ENCODE data around the gene C7. TPM values are rescaled to one million over a fixed set of nuclear protein-coding genes. Genes with fewer than 3 reads are reported as not detected.
"Not testable (repeated sequence)": the region's sequence is repeated elsewhere in the genome, so short reads cannot be mapped to it uniquely, and the experiment has no call there.

Gene C7
- total and polyA plus RNA-seq, 10 of the 15 experiments (the other 5 are each of a cell fraction or from before 2014, with no cell fraction given) = 0.90 TPM; not detected in 9

GRCh38 chr5:41022600-41022999 lies 113.3 kb downstream of the C7 start:
- H3K9ac ChIP-seq (ENCODE audit: control insufficient read depth, insufficient read depth, low read length); CTCF ChIA-PET; ATAC-seq; in situ Hi-C loops (cut with MboI); intact Hi-C loops (cut with micrococcal nuclease; ENCODE audit: unreplicated experiment); H3K4me2 ChIP-seq (ENCODE audit: control insufficient read depth, insufficient read depth); H3K4me3 ChIP-seq; H4K20me1 ChIP-seq (ENCODE audit: control insufficient read depth, insufficient read depth); H3K9me3 ChIP-seq (replicated peaks; ENCODE audit: control insufficient read depth, insufficient read depth, low read length); H3K4me1 ChIP-seq (ENCODE audit: control insufficient read depth, insufficient read depth, low read length); BruUV-seq (replicated peaks); H3K27me3 ChIP-seq (replicated peaks in 1 of 2; ENCODE audit: control insufficient read depth in 2 of 2, insufficient read depth in 2 of 2, low read length in 1 of 2); FAIRE-seq; H3K36me3 ChIP-seq (ENCODE audit: control insufficient read depth in 2 of 2, insufficient read depth in 2 of 2, low read length in 1 of 2); H3K79me2 ChIP-seq (ENCODE audit: control insufficient read depth, insufficient read depth, low read length); RAD21 ChIA-PET (ENCODE audit: unreplicated experiment); H2AFZ ChIP-seq (ENCODE audit: control insufficient read depth, low read depth, low read length); H3K27ac ChIP-seq (ENCODE audit: control insufficient read depth, insufficient read depth); DNase-seq (ENCODE audit: low read depth, low spot score); SMC1A ChIA-PET (ENCODE audit: uncharacterized antibody, unreplicated experiment): not testable (repeated sequence)
- POLR2A ChIA-PET = interaction anchor here (0.6 kb wide), 1 partner anchor 44 kb away, joined by 4 read pairs; no protein-coding TSS in a partner anchor
- 84% methylated on average over 8 of the region's 8 CpGs for WGBS (ENCODE audit: insufficient coverage, insufficient replicate concordance, low lambda C conversion rate, missing lambda C conversion rate)

Small RNA genes within 50 kb of the gene (small RNA-seq; reads per million reads assigned to genes)
- not detected for gene AC114967.1
- gene RNU7-161P = not detected

Other genes starting within 250 kb of the C7 start
- 1.9 and 2.6 TPM in 2 replicates for gene PTGER4, start 229.6 kb upstream of the C7 start, total RNA-seq (2014; rRNA removed)
- gene PTGER4, start 229.6 kb upstream of the C7 start, total RNA-seq (2014; rRNA removed; fragmentation: Illumina TruSeq; extraction: Trizol) = 0.32 and 0.54 TPM in 2 replicates
- 1.8 and 1.9 TPM in 2 replicates for gene PTGER4, start 229.6 kb upstream of the C7 start, total RNA-seq (2021)
- 2.8 and 3.7 TPM in 2 replicates for gene PTGER4, start 229.6 kb upstream of the C7 start, polyA plus RNA-seq (2011; rRNA removed)
- 0.22 and 0.31 TPM in 2 replicates for gene PTGER4, start 229.6 kb upstream of the C7 start, polyA plus RNA-seq (2014; fragmentation: Illumina TruSeq; extraction: Trizol)
- under 1 TPM; 0.15 to 0.18 TPM for gene PTGER4, start 229.6 kb upstream of the C7 start, polyA plus RNA-seq (2014; fragmentation: Nextera tagmentation; extraction: Ambion mirVana)
- gene PTGER4, start 229.6 kb upstream of the C7 start, polyA plus RNA-seq (2014; rRNA removed) = 0.63 and 1.8 TPM in 2 replicates
- gene PTGER4, start 229.6 kb upstream of the C7 start, polyA plus RNA-seq (2016; fragmentation: Nextera tagmentation; extraction: Ambion mirVana) = 1 to 10 TPM in 1 of 2 experiments, under 1 TPM in 1; 0.60 to 2.3 TPM
- 7.9 and 11.3 TPM in 2 replicates for gene TTC33, start 153.5 kb upstream of the C7 start, total RNA-seq (2014; rRNA removed)
- 17.6 and 18.8 TPM in 2 replicates for gene TTC33, start 153.5 kb upstream of the C7 start, total RNA-seq (2014; rRNA removed; fragmentation: Illumina TruSeq; extraction: Trizol)
- gene TTC33, start 153.5 kb upstream of the C7 start, total RNA-seq (2021) = 10.0 and 11.0 TPM in 2 replicates
- gene TTC33, start 153.5 kb upstream of the C7 start, polyA plus RNA-seq (2011; rRNA removed) = 11.4 and 19.9 TPM in 2 replicates
- 15.7 and 18.1 TPM in 2 replicates for gene TTC33, start 153.5 kb upstream of the C7 start, polyA plus RNA-seq (2014; fragmentation: Illumina TruSeq; extraction: Trizol)
- gene TTC33, start 153.5 kb upstream of the C7 start, polyA plus RNA-seq (2014; fragmentation: Nextera tagmentation; extraction: Ambion mirVana) = 10 to 100 TPM; 13.4 to 20.3 TPM
- gene TTC33, start 153.5 kb upstream of the C7 start, polyA plus RNA-seq (2014; rRNA removed) = 5.7 and 8.0 TPM in 2 replicates
- 10 to 100 TPM; 17.8 to 22.3 TPM for gene TTC33, start 153.5 kb upstream of the C7 start, polyA plus RNA-seq (2016; fragmentation: Nextera tagmentation; extraction: Ambion mirVana)
- gene PRKAA1, start 111.1 kb upstream of the C7 start, total RNA-seq (2014; rRNA removed) = 28.2 and 40.6 TPM in 2 replicates
- gene PRKAA1, start 111.1 kb upstream of the C7 start, total RNA-seq (2014; rRNA removed; fragmentation: Illumina TruSeq; extraction: Trizol) = 36.2 and 37.7 TPM in 2 replicates
- 34.0 and 36.4 TPM in 2 replicates for gene PRKAA1, start 111.1 kb upstream of the C7 start, total RNA-seq (2021)
- 37.2 and 46.9 TPM in 2 replicates for gene PRKAA1, start 111.1 kb upstream of the C7 start, polyA plus RNA-seq (2011; rRNA removed)
- gene PRKAA1, start 111.1 kb upstream of the C7 start, polyA plus RNA-seq (2014; fragmentation: Illumina TruSeq; extraction: Trizol) = 55.5 and 67.5 TPM in 2 replicates
- gene PRKAA1, start 111.1 kb upstream of the C7 start, polyA plus RNA-seq (2014; fragmentation: Nextera tagmentation; extraction: Ambion mirVana) = 10 to 100 TPM; 13.6 to 13.8 TPM
- gene PRKAA1, start 111.1 kb upstream of the C7 start, polyA plus RNA-seq (2014; rRNA removed) = 31.0 and 36.2 TPM in 2 replicates
- 10 to 100 TPM; 23.6 to 25.4 TPM for gene PRKAA1, start 111.1 kb upstream of the C7 start, polyA plus RNA-seq (2016; fragmentation: Nextera tagmentation; extraction: Ambion mirVana)
- gene RPL37, start 74.3 kb upstream of the C7 start, total RNA-seq (2014; rRNA removed) = 3,247 and 3,409 TPM in 2 replicates
- 4,157 and 4,159 TPM in 2 replicates for gene RPL37, start 74.3 kb upstream of the C7 start, total RNA-seq (2014; rRNA removed; fragmentation: Illumina TruSeq; extraction: Trizol)
- 2,179 and 2,342 TPM in 2 replicates for gene RPL37, start 74.3 kb upstream of the C7 start, total RNA-seq (2021)
- gene RPL37, start 74.3 kb upstream of the C7 start, polyA plus RNA-seq (2011; rRNA removed) = 3,638 and 4,817 TPM in 2 replicates
- 3,012 and 4,033 TPM in 2 replicates for gene RPL37, start 74.3 kb upstream of the C7 start, polyA plus RNA-seq (2014; fragmentation: Illumina TruSeq; extraction: Trizol)
- 1,000 to 10,000 TPM; 2,699 to 2,779 TPM for gene RPL37, start 74.3 kb upstream of the C7 start, polyA plus RNA-seq (2014; fragmentation: Nextera tagmentation; extraction: Ambion mirVana)
- 6,216 and 6,624 TPM in 2 replicates for gene RPL37, start 74.3 kb upstream of the C7 start, polyA plus RNA-seq (2014; rRNA removed)
- 1,000 to 10,000 TPM; 1,697 to 1,785 TPM for gene RPL37, start 74.3 kb upstream of the C7 start, polyA plus RNA-seq (2016; fragmentation: Nextera tagmentation; extraction: Ambion mirVana)
- gene CARD6, start 68.1 kb upstream of the C7 start, total RNA-seq (2014; rRNA removed) = 0.56 and 0.65 TPM in 2 replicates
- 0.63 and 0.64 TPM in 2 replicates for gene CARD6, start 68.1 kb upstream of the C7 start, total RNA-seq (2014; rRNA removed; fragmentation: Illumina TruSeq; extraction: Trizol)
- gene CARD6, start 68.1 kb upstream of the C7 start, total RNA-seq (2021) = 0.64 TPM in 2 replicates
- gene CARD6, start 68.1 kb upstream of the C7 start, polyA plus RNA-seq (2011; rRNA removed) = 1.2 TPM in 2 replicates
- 0.65 and 1.3 TPM in 2 replicates for gene CARD6, start 68.1 kb upstream of the C7 start, polyA plus RNA-seq (2014; fragmentation: Illumina TruSeq; extraction: Trizol)
- under 1 TPM; 0.29 to 0.68 TPM for gene CARD6, start 68.1 kb upstream of the C7 start, polyA plus RNA-seq (2014; fragmentation: Nextera tagmentation; extraction: Ambion mirVana)
- 0.34 and 0.35 TPM in 2 replicates for gene CARD6, start 68.1 kb upstream of the C7 start, polyA plus RNA-seq (2014; rRNA removed)
- under 1 TPM; 0.43 to 0.60 TPM for gene CARD6, start 68.1 kb upstream of the C7 start, polyA plus RNA-seq (2016; fragmentation: Nextera tagmentation; extraction: Ambion mirVana)
- gene MROH2B, start 161.8 kb downstream of the C7 start, total RNA-seq (2014; rRNA removed) = not detected in 2 replicates
- gene MROH2B, start 161.8 kb downstream of the C7 start, total RNA-seq (2014; rRNA removed; fragmentation: Illumina TruSeq; extraction: Trizol) = not detected in 2 replicates
- not detected in 2 replicates for gene MROH2B, start 161.8 kb downstream of the C7 start, total RNA-seq (2021)
- gene MROH2B, start 161.8 kb downstream of the C7 start, polyA plus RNA-seq (2011; rRNA removed) = not detected in 2 replicates
- not detected in 2 replicates for gene MROH2B, start 161.8 kb downstream of the C7 start, polyA plus RNA-seq (2014; fragmentation: Illumina TruSeq; extraction: Trizol)
- not detected for gene MROH2B, start 161.8 kb downstream of the C7 start, polyA plus RNA-seq (2014; fragmentation: Nextera tagmentation; extraction: Ambion mirVana)
- gene MROH2B, start 161.8 kb downstream of the C7 start, polyA plus RNA-seq (2014; rRNA removed) = not detected in 2 replicates
- gene MROH2B, start 161.8 kb downstream of the C7 start, polyA plus RNA-seq (2016; fragmentation: Nextera tagmentation; extraction: Ambion mirVana) = not detected